ENCODE data around the gene SP2. TPM values are rescaled to one million over a fixed set of nuclear protein-coding genes. Genes with fewer than 3 reads are reported as not detected.

Gene SP2
- total and polyA plus RNA-seq, 2 of the 13 experiments (the other 11 are each of a cell fraction or from before 2014, with no cell fraction given): 1.4 to 4.8 TPM

- TF ChIP-seq AHDC1 (CRISPR knock-in tag; IDR thresholded peaks at IDR 0.05; ENCODE audit: borderline replicate concordance) (peak; percentile 46; the same call in 1 of the 2 replicates), ZBTB49 (CRISPR knock-in tag; IDR thresholded peaks at IDR 0.05; ENCODE audit: borderline replicate concordance) (peak; percentile 51; the same call in 1 of the 2 replicates), RAD51 (IDR thresholded peaks at IDR 0.05; ENCODE audit: borderline replicate concordance) (no peak), ZNF547 (CRISPR knock-in tag; IDR thresholded peaks at IDR 0.05) (peak; percentile 97), ZSCAN9 (CRISPR knock-in tag; IDR thresholded peaks at IDR 0.05; ENCODE audit: borderline replicate concordance) (peak; percentile 93), E2F5 (CRISPR knock-in tag; conservative IDR thresholded peaks at IDR 0.05) (peak; percentile 95), MXI1 (IDR thresholded peaks at IDR 0.05; ENCODE audit: borderline replicate concordance, low read depth, low read length) (peak; percentile 87; the same call in 2 of the 3 replicates), ZBTB25 (CRISPR knock-in tag; IDR thresholded peaks at IDR 0.05) (0 out of 2 replicates have a peak, but pooled peaks have one; percentile 30), MIER3 (CRISPR knock-in tag; IDR thresholded peaks at IDR 0.05; ENCODE audit: borderline replicate concordance) (peak; percentile 90), SAP130 (CRISPR knock-in tag; IDR thresholded peaks at IDR 0.05; ENCODE audit: low read depth) (peak; percentile 99), FOXM1 (CRISPR knock-in tag; IDR thresholded peaks at IDR 0.05) (no peak; the same call in 1 of the 2 replicates), ZNF629 (CRISPR knock-in tag; conservative IDR thresholded peaks at IDR 0.05) (peak; percentile 25; the same call in 1 of the 2 replicates), ZBTB21 (CRISPR knock-in tag; IDR thresholded peaks at IDR 0.05) (0 out of 2 replicates have a peak, but pooled peaks have one; percentile 28), ZNF276 (CRISPR knock-in tag; IDR thresholded peaks at IDR 0.05; ENCODE audit: low read depth) (peak; percentile 94), ZNF124 (CRISPR knock-in tag; IDR thresholded peaks at IDR 0.05) (peak; percentile 95)
Measured at GRCh38 chr17:47970725-47971499, 74.9 kb downstream of the SP2 start, which contains the start of gene CDK5RAP3 (continued).

Measured in HepG2 (cell line).